GM03348 (cell line): ENCODE measurements around the gene ZBTB7C.

Source experiments
- DNase-seq: peaks from one replicate; pipeline ENCODE4 v3.0.0; 2012; ENCODE audit warnings: low spot score

The ZBTB7C gene

DNA sequence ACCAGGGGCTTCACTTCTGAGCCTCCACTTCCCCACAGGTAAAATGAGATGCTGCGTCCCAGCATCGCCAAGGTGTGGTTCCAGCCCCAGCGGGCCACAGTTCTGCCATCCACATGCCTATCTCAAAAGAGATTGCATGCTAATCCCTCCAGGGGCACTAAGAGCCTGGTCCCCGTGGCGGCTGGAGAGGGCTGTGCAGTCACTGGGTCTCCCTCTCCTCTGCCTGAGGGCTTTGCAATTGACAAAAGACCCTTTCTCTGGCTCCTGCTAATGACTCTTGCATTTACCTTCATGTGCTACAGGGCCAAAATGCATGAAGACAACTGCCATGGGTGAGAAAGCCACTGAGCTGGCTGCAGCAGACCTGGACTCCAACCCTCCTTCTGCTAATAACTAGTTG, 18.5 kb downstream of the ZBTB7C start:
- no peak for DNase-seq

DNA sequence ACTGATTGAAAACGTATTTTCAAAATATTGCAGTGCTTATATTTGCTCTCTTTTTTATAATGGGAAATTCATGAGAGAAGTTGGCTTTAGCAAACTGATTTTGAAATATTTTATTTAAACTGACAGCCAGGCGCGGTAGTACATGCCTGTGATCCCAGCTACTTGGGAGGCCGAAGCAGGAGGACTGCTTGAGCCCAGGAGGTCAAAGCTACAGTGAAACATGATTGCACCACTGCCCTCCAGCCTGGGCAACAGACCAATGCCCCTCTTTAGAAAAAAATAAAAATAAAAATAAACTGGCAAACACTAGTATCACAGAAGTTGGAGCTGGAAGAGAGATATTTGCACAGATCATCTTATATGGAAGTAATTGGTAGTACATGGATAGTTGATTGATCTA, 20.7 kb downstream of the ZBTB7C start:
- no peak for DNase-seq

DNA sequence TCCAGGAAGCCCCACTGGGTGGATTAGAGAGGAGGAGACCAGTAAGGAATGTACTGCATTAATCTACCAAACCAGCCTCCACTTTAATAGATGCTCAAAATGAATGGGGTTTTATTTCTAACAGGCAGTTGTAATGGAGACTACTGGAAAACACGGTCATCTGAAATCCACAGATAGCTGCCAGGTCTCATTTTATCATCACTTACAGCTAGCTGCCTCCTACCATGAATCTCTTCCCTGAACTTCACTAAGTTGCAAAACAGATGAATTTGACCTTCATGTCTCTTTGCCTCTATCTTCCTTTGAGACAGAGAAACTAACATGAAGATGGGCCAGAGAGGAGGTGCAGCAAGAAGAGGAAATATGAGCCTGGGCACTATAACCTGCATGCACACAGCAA, 21.9 kb downstream of the ZBTB7C start:
- no peak for DNase-seq

DNA sequence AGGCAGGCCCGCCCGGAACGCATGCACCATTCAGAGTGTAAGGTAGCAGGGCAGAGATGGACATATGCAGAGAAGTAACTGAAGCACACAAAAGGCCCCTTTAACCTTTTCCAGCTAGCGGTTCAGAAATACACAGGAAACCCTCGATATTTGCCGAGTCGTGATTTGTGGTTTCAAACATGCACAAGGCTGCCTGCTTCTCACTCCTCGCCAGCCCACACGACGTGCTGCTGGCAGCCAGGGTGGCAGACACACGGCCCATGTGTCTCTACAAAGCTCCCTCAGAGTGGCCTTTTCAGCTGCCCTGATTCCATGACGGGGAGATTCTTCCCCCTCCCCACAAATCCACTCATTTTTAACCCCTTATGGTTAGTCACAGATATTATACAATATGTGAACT, 23.6 kb downstream of the ZBTB7C start:
- DNase-seq: no peak

DNA sequence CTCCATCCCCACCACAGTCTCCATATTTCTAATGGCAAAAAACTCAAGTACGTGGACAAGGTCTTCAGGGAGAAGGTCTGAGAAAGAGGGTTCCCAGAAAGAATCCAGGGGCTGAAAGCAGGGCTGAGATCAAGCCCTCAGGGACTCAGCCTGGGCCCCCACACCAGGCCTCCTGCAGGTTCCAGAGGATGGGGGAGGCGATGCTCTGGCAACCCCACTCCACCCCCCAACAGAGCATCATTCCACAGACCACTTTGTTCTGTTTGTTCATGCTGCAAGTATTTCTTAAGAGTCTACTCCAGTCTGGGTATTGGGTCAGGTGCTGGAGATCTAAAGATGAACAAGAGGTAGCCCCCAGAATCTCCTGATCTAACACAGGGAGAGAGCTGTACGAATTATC, 32.2 kb downstream of the ZBTB7C start:
- no peak for DNase-seq

DNA sequence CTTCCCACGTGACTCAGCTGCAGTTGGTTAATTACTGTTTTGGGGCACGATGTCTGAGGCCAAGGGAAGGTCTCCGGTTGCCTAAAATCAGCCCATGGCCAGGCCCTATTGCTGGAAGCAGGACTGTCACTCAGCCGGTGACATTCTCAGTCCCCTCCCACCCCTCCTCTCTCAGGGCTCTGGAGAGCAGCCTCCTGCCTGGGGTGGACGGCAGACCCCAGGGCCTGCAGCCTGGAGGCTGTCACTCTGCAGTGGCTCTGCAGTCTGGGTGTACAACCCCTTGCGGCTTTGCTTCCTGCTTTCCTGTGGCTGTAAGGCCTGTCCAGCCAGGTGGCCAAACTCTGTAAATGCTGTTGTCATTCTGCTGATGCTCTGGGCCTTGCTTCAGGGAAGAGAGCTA, 32.8 kb downstream of the ZBTB7C start:
- no peak for DNase-seq

DNA sequence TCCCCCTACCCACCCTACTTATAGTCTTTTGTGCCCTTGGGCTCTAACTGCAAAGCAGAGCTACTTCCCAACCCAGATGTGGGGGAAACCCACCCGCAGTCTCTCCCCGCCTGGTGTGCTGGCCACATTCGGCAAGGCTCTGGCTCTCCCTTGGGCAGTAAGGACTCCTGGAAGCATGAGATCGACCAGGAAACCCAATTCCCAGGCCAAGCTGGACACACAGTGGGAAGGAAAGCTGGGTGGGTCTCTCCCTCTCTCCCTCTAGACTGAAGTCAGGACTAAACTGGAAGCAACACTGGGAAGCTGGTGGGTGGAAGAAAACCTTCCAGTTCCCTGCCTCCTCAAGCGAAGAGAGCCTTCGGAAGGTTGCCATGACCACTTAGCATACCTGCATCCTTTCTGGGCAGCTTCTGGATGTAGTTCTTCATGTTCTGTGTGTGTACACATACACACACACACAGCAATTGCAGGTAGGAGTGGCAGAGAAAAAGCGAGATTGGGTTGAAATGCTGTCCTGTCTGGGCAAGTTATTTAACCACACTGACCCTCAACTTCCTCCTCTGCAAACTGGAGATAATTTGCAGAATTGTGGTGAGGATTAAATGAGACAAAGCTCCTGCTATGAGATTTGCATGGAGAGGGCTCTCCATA, 33.9 kb downstream of the ZBTB7C start:
- no peak for DNase-seq

DNA sequence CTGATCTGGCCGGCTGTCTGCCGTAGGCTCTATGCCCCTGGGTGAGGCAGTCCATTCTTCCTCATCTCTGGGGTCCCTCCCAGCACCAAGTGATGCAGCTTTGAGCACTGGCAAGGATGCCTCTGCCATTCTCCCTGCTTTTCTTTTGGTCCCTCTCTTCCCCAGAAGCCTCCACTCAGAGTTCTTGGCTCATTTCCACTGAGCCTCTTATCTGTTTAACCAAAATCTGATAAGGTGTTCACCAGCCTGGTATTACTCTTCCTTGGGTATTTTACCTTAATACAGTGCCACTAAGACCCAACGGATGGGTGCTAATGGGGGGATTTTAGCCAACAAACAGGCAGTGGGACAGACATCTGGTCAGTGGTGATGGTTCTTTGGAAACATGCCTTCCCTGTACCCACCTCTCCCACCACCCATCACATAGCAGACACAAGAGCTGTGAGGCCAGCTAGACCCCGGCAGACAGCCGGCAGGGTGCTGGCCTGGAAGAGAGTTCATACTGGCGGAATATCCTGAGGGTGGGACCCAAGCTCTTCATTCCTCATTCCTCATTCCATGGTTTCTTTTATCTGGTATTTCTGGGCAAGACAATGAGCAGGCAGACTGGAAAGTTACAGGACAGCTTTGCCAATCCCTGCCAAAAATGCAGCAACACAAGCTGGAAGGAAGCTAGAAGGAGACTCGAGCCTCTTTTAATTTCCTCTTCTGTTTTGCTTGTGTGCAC, 34.6 kb downstream of the ZBTB7C start:
- DNase-seq: no peak

DNA sequence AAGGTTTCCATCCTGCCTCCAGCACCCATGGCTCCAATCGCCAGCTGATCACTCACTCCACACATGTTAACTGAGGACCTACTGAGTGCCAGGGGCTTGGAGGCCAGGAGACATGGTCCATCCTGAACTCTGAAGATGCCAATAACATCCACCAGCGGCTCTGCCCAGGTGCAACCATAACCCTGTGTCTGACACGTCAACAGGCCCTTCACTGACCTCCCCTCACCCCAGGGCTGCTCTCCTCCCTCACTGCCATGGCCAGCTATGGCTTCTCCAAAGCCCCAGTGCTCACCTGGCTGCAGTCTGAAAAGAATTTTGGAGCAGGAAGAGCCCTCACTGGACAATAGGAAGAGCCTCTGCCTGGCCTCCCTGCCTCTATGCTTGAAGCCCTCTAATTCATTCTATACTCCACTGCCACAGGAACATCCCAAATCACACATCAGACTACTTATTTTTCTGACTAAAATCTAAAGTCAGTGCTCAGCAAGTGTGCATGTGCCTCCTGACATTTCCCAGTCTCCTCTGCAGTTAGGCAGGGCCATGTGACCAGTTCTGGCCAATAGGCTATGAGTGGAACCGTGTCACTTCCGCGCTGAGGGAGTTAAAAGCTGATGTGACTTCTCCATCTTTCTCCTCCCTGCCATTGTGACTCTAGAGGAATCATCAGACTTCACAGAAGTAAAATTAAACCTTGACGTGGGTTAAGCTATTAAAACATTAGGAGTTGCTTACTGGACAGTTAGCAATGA, 37.2 kb downstream of the ZBTB7C start:
- no peak for DNase-seq

DNA sequence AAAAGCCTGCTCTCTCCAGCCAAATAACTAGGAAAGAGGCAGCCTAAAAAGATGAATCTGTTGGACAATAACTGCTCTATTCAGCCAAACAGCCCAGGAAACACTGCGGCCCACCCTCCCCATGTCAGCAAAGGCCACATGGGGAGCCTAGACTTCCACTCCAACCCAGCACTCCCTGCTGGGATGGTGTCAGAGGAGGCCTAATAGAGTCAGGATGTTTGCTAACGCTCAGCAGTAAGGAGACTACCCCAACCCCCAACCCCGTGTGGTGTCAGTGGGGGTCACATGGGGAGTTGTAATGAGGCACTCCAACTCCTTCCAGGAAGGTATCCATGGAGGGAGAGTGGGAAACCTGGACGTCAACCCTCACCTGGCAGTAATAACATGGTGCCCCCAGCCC, 41.6 kb downstream of the ZBTB7C start:
- DNase-seq: no peak

DNA sequence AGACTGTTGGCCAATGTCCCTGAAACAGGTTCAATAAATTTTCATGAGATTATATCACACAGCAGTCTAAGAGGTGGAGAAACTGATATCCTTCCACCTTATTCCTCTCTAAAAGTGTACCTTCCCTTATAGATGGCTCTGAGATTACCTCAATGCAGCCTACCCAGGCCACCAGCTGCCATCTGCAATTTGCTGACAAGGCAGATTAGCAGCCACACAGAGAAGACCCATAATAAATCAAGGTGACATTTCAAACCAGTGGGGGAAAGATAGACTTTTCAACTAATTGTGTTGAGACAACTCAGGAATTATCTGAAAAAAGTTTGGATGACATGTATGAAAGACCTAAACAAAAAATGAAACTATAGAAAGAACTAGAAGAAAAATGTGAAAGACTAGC, 43.2 kb downstream of the ZBTB7C start:
- no peak for DNase-seq

DNA sequence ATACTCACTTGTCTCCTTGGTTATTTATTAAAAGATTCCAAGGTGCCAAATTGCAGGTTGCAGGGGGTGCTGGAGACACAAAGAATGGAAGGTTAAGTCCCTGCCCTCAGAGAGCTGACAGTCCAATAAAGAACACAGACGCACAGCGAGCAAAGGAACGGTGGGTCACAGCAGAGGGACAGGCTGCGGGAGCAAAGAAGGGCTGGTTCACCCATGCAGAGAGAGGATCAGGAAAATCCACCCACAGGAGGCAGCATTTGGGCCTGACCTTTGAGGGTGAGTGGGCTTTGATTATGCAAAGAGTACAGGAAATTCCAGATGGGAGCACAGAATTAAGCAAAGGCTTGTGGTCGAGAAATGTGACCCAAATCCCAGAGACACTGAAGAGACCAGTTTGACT, 45.0 kb downstream of the ZBTB7C start:
- no peak for DNase-seq

DNA sequence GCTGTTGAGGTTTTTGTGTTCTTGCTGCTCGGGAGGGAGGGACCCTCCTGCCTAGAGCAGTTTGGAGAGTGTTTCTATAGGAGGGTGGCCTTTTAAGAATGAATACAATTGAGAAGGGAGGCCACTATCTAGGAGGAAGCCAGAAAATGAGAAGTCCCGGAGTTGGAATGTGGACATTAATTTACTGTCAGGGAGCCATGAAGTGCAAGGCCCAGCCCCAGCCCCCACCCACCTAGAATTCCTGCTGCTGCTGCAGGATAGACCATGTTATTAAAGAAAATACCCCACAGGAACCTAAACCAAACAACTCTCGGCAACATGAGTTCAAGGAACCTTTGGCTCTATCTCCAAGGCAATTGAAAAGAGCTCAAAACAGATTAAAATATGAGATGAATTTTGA, 46.0 kb downstream of the ZBTB7C start:
- DNase-seq: no peak

DNA sequence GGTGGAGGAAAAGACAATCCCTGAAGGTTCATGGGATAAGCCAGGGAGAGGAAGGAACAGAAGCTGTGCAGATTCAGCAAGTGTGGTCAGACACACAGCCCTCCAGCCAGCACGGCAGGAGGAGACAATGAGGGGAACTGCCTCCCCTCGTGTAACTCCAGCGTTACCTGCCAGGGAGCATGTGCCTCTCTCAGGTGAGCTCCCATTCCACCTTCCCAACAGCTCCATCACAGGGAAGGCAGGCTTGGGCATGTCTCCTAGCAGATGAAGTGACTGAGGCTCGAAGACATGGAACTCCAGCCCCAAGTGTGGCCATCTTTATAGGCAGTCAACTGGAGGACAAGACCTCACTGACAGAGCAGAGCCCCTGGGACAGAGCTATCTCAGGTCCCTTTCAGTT, 47.4 kb downstream of the ZBTB7C start:
- no peak for DNase-seq

DNA sequence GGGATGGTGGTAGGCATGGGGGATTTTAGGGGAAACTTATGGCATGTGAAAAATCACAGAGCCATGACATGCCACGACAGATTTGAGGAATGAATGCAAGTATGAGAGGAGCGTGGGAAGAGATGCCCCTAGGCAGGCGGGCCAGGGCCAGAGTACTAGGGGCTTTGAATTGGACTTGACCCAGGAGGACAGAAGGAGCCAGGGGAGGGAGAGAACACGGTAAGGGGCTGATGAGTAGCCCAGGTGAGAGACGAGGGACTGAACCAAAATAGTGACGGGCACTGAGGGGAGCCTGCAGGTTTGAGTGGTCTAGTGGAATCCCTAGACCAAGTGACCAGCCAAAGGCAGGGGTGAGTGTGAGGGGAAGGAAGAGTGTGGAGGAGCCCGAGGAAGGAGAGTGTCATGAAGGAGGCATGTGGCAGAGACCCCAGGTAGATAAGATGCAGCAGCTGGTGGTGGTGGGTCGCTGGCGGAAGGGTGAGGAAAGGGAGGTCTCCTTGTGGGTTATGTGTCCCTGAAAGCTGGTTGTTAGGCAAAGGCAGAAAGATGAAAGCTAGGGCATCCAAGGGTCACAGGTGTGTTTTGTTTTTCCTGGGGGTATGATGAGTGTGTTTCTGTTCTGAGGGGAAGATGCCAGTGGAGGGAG, 48.7 kb downstream of the ZBTB7C start:
- no peak for DNase-seq

DNA sequence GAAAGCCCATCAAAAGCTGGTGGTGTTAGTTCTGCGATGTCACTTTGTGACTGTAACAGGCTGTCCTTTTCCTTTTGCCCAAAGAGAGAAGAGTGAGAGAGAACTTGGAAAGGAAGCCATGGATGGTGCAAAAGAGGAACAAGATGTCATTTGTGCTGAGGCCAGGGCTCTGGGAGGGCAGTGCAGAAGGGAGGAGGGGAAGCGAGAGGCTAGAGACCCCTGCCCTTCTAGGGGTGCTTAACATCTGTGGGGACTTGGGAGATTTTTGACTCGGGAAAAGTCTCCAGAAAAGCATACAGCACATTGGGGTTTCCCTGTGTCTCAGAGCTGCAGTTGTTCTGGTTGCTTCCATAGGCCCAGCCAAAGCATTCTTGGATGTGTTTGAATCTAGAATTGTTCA, 49.6 kb downstream of the ZBTB7C start:
- no peak for DNase-seq

DNA sequence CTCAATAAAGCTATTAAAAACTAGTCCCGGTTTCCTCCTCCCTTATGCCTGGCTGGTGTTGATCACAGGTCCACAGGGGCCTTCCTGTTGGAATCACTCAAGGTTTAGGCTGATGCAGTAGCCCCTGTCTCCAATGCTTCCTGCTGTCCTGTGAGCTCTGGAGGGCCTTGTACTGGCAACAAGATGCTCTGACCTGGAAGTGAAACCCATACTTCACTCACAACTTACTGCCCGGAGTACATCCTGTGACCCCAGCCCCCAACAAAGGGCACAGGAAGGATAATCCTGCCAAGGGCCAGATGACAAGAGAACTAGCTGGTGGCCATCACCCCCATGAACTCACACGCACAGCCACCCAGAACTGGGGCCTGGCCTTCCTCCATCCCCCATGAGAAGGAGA, 50.3 kb downstream of the ZBTB7C start:
- no peak for DNase-seq

DNA sequence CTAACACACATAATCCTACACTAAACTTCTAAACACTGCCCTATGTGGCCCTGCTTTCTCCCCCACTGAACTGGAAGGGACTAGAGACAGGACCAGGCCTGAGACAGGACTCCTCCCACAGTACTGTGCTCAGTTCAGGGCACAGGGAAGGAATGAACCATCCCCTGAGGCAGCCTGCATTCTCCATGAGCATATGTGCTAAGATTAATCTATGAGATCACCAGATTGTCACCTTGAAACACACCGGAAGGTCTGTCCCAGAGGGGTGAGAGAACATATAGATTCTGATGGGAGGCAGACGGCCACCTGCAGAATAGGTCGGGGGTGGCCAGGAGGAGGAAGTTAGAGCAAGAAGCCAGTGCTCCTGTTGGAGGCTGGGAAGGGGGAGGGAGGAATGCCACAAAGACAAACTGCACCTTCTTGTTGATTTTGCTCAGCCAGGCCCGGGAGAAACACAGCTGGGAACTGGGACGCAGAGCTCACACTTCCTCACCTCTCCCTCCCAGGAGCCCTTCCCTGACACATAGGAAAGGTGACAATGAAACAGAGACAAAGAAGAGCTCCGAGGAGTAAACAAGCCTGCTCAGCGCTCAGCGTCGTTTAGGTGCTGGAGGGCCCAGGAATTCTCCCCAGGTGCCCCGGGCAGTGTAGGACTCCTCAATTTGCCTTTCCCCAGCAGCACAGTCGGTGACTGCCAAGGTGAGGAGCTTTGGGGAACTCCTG, 52.1 kb downstream of the ZBTB7C start:
- DNase-seq: no peak

DNA sequence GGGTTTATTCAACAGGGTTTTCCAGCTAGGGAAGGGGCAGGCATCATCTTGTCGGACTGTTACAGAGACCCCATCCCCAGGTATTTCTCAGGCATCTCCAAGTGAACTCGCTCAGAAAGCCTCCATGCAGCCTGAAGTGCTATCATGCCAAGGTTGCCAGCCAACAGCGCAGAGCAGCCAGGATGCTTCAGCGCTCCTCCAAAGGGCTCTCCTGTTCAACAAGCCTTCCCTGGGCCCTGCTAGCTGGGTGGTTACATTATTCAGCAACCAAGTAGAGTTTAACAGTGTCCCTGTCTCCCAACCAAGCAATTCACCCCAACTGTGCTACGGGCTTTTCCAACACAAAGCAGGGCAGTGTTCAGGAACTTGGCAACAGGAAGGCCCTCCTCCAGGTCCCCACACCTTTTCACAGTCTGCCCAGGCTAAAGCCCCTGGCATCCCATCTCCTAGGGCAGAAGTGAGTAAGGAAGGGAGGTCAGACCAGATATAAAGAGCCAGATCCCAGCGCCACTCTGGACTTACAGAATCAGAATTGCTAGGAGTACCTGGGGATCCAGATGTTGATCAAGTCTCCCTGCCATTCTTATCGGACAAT, 52.9 kb downstream of the ZBTB7C start:
- DNase-seq: no peak

DNA sequence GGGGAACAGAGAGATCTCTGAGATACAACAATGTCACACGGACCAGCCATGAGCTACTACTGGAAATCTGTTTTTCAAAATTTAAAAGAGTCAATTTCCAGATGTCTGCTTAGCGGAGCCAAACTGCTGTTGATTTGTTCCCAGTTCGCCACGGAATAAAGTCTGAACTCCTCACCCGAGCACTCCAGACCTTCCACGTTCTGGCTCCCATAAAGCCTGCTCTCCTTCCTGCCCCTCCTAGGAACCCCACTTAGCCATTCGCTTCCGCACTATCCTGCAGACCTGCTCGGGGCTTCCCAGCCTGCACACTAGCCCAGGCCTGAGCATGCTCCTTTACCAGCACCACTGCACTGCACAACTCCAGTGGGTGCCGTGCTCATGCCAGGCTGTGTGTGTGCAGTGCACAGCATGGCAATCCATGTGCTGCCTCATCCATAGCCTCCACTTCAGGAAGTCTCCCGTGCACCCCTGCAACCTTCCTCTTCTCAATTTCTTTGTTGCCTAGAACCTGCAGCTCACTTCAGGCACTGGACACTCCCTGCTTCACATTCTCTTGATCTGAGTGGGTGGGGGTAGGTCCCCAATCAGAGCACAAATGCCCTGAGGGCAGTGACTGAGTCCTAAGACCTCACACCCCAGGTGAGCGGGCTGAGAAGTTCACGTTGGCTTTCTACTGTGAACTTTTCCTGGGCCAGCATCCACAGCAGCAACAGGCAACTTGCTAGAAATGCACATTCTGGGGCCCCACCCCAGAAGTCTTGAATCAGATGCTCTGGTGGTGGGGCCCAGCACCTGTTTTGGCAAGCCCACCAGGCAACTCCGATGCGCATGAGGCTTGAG, 53.7 kb downstream of the ZBTB7C start:
- DNase-seq: no peak

DNA sequence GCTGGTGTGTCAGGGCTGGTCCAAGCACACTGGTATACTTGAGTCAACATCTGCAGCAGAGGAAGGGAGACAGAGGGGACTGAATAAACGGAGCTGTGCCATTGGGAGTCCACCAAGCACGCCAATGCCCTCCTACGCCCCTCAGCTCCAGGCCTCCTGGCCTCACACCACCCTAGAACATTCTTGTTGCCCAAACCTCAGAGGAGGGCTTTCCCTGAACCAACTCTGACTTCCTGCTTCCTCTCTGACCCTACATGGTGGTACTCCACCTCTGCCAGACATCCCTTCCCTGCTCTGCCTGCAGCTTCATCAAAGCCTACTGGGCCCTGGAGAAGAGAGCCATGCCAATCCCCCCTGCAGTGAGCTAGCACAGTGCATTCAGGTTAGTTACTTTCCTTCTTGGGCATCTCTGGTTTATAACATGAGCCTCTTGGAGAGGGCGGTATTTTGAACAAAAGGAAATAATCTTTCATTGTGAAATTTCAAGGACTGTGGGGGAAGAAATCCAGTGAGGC, 54.4 kb downstream of the ZBTB7C start:
- no peak for DNase-seq
